DMS 273 (cell line): ENCODE results near the gene IGFL4.
A peak's percentile ranks its signal among the peaks of the same experiment; 100 is the strongest.

ENCODE experiments used
- DNase-seq: peaks from one replicate; lab custom pipeline; 2025; ENCODE audit not compliant: unreplicated experiment; lab: John Stamatoyannopoulos, UW

IGFL4 gene

DNA sequence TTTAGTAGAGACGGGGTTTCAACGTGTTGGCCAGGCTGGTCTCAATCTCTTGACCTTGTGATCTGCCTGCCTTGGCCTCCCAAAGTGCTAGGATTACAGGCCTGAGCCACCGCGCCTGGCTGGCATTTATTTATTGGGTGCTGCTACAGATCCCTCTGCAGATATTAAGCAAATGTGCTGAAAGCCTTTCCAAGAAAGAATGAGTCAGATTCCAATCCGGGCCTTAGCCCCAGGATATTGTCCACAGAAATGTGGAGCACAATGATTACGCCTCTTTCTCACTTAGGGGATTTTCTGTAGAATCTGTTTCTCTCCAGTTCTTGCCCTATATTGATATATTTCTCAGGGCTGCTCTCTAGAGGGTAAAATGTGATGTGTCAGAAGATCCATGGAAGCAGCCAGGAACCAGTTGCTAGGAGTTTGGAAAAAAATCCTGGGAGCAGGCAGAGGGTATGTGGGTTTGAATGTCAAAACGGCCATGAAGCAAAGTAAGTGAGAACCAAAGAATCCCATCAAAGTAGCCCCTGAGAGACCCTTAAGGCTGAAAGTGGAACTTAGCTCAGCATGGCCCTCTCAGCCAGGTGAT lies 24.8 kb upstream of the IGFL4 start:
- no peak for DNase-seq

DNA sequence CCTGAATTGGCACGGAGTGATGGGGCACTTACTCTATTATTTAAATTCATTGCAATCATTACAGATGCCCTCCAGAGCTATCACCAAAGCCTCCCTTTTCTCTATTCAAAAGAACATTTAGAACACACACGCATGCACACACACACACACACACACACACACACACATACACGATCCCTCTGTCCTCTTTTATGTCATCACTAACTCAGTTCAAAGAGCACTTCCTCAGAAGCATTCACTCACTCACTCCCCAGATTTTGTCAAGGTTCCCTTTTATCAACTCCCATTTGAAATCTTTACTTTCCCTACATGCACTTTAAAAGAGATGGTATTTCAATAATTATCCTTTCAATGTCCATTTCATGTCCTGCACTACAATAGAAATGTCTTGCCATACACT lies 22.4 kb upstream of the IGFL4 start:
- no peak for DNase-seq

DNA sequence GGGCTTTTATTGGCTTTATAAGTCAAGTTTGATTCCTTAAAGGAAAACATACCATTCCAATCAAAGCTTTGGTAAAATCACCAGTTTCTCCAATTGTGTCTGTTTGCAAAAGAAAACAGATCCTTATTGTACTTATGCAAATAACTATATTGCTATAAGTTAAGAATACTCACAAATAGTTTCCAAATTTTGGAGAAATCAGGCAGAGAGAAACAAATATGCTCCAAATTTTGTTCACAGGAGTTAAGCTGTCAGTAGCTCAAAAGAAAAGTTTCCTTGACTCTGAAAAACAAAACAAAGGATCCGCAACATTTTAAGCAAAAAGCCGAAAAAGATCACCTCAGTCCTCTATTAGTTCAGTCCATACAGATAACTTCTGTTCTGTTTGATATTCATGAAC lies 19.2 kb upstream of the IGFL4 start:
- no peak for DNase-seq

DNA sequence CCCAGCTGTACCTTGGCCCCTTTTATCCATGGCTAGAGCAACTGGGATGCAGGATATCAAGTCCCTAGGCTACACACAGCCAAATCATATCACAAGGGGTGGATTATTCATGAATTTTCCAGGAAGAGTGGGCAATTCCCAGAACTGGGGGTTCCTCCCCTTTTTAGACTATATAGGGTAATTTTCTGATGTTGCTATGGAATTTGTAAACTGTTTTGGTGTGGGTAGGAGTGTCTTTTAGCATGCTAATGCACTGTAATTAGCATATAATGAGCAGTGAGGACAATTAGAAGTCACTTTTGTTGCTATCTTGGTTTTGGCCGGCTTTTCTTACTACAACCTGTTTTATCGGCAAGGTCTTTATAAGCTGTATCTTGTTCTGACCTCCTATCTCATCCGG lies 18.0 kb upstream of the IGFL4 start:
- no peak for DNase-seq

DNA sequence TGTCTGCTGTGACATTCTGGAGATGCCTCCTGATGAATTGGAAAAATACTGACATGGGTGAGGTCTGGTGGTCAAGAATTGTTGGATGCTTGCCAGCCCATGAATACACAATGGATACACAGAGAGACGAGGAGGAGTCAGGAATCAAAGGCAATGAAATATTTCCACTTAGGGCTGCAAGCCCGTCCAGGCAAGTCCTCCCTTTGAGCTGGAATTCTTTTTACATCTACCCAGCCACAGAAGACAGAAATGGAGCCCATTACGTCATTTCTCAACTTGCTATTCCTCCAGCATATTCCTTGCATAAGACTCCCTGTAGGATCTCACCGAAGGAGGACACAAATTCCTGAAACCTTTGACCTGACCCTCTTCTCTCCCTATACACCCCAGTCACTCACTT lies 15.7 kb upstream of the IGFL4 start:
- no peak for DNase-seq

DNA sequence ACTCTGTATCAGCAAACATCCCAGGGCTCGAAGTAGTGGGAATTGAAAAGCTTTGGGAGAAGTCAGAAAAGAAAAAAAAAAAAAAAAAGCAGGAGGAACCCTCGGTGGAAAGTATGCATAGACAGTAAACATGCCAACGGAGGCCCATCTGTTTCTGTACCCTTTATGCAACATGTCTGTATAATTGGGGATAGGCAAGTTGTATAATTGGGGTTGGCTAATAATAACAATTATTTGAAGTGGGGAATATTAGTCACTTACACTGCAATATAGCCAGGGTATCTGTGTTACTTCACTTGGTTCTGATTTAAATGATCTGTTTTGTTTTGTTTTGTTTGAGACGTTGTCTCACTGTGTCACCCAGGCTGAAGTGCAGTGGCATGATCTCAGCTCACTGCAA lies 12.1 kb upstream of the IGFL4 start:
- DNase-seq, result peak; percentile 26

DNA sequence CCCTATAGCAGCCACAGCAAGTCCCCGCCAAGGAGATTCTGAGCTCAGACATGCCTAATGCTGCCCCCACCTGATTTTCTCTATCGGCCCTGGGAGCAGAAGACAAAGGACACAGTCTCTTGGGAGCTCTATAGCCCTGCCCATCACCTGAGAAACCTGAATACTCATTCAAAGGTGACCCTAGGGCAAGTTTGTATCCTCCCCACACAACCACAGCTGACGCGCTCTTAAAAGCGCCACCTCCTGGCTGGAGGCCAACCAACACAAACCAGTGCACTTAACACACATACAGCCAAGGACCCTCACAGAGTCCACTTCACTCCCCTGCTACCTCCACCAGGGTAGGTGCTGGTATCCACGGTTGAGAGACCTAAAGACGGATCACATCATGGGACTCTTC lies 8.8 kb upstream of the IGFL4 start:
- DNase-seq, result peak; percentile 10

DNA sequence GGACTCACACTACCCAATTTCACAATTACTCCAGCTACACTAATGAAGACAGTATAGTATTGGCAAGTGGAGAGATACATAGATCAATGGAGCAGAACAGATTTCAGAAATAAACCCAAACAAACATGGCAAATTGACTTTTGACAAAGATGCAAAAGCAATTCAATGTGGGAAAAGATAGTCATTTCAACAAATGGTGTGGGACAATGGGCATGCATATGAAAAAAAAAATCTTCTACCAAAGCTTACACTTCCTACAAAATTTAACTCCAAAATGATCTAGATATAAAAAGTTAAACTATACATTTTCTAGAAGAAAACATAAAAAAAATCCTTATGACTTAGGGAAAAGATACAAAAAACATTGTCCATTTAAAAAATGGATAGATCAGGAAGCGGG lies 2.7 kb upstream of the IGFL4 start:
- no peak for DNase-seq

DNA sequence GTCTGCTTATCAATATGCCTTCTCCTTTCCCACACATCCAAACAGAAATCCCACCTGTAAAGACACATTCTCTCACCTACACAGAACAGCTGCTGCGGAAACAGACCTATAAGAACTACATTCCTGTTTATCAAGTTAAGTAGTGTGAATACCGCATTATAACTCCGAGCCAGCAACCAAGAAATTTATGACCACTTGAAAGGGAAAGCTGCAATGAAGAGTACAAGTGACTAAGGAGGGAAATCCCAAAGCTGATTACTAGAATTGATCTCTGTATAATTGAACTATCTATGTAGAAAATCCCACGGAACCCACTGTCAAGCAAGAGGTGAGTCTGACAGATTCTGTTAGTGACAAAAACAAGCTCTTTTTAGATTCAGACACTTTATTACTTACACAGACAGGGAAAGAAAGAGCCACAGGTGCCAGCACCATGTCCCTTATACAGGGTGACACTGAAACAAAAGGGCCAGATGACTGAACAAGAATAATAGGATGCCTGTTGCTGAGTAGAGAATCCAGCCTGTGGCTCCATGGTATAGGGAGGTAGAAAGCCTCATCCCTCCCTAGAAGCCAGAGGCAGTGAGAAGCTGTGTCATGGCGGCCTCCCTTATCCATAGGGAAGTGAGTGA lies 1.6 kb upstream of the IGFL4 start:
- DNase-seq, result no peak

DNA sequence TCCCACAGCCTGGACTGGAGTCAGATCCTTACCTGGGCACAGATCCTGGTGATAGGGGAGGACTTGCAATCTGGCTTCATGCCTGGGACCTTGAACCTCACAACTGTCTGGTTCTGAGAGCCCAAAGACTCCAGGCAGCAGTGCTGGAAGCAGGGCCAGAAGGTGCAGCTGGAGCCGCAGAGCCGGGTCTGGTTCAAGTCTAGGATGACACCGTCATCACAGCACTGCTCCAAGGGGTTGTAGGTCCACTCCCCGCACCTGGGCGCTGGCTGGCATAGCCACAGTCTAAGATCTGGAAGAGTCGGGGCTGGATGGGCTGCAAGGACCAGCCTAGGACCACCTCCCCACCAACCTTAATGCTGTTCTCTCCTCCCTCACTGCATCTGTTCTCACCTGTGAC lies 677 bp downstream of the IGFL4 start:
- no peak for DNase-seq

DNA sequence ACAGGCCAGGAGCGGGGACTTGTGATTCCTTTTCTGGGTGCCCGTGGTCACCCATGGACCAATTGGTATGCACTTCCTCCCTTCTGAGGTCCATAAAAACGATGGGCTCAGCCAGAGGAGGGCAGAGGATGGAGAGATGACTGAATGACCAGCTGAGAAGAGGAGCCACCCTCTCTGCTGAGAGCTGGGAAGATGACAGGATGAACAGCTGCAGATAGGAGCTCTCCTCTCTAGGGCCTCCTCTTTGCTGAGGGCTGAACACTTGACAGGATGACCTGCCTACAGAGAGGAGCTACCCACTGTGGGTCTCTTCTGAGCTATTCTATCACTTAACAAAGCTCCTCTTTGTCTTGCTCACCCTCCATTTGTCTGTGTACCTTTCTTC lies 4.1 kb downstream of the IGFL4 start:
- no peak for DNase-seq

DNA sequence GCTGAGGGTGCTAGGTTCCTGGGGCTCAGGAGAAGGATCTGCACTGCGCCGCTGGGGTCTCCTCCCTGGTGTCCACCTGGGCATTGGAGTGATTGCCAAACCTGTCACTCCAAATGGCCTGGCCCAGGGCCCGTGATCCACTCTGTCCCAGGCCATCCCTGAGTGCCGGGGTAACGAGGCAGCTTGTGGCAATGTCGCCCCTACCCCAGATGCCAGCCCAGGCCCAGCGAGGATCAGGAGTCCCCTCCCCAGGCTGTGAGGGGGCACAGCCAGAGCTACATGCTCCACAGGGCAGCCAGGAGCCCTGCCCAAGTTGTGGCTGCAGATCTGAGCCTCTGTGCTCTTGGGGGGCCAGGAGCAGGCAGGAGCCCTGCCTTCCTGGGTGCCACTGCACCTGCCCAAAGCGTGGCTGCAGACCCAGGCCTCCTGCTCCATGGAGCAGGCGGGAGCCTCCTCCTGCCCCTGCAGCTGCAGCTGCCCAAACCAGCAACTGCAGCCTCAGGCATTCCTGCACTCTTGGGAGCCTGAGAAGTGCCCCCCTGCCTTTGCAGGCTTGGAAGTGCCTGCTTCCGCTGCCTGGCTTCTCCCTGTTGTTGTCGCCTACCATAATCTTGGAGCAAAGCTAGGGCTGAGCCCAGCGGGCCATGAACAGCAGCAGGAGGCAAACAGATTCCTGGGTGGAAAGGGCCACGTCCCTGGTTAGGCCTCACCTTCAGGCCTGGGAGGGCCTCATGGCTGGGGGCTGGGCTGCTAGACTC lies 4.6 kb downstream of the IGFL4 start:
- no peak for DNase-seq

DNA sequence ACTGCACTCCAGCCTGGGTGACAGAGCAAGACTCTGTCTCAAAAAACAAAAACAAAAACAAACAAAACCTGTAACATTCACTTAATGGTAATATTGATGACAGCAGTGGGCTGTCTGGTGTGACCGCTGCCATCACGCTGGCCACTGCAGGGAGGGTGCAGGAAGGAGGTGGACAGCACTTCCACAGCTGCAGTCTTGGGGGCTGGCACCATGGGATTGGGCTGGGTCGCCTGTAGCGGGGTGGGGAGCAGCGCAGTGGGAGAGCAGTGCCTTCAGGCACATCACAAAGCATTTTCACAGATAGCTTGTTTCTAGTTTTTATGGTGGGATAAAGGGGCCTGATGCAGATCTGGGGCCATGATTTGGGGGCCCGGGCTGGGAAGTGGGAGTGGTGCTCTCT lies 5.3 kb downstream of the IGFL4 start:
- DNase-seq, result no peak

DNA sequence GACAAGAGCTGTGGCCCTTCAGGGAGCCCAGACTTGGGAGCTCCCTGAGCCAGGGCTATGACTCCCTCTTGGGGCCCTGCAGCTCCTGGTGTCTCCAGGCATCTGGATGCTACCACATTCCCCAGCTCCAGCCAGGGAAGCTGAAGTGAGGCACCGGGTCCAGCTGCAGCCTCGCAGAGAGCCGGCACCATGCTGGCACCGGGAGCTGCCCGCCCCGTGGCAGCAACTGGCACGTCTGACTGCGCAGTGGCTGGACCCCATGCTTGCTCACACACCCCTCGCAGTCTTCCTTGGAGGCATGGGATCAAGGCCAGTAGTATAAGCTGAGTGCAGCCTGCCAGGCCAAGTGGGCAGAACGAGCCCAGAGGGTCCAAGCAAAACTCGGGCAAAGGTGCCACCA lies 7.4 kb downstream of the IGFL4 start:
- no peak for DNase-seq

DNA sequence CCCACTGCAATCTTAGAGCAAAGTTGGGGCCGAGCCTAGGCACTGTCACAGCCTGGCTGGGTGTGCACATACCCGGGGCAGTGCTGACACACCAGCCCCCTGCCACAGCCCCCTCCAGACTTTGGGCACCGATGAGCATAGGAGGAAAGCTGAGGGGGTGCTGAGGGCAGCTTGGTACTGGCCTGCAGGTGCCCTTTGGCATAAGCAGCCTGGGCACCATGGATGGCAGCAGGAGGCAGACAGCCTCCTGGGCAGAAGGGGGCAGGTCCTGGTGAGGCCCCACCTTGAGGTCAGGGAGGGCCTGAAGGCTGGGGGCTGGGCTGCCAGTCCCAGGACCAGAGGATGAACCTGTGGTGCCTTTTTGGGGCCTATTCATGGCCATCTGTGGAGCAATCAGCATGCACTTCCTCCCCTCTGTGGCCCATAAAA lies 8.2 kb downstream of the IGFL4 start:
- DNase-seq, result no peak

DNA sequence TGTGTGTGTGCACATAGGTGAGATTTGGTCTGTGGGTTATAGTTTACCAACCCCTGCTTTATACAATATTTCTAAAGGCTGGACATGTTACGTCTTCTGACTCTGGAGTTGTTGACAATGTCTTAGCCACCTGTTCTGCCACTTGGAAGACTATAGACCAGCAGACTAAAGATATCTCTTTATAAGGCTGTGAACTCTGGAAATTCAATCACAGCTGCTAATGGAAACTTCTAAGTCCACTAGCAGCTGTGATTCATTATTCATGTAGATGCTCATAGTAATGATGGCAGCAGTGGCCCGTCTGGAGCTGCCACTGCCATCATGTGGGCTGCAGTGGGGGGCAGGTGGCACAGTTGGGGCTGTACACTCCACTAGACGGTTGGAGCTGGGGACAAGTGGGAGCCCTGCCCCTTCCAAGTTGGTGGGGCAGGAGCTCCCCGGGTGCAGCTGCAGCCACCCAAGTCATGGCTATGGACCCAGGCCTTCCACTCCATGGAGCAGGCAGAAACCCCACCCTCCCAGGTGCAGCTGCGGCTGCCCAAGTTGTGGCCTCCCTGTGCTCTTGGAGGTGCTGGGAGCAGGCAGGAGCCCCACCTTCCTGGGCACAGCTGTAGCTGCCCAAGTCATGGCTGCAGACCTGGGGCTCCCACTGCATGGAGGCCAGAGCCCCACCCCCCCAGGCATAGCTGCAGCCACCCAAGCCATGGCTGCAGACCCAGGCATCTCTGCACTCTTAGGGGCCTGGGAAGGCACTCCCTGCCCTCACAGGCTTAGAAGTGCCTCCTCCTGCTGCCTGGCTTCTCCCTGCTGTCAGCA lies 8.8 kb downstream of the IGFL4 start:
- DNase-seq, result peak; percentile 40

DNA sequence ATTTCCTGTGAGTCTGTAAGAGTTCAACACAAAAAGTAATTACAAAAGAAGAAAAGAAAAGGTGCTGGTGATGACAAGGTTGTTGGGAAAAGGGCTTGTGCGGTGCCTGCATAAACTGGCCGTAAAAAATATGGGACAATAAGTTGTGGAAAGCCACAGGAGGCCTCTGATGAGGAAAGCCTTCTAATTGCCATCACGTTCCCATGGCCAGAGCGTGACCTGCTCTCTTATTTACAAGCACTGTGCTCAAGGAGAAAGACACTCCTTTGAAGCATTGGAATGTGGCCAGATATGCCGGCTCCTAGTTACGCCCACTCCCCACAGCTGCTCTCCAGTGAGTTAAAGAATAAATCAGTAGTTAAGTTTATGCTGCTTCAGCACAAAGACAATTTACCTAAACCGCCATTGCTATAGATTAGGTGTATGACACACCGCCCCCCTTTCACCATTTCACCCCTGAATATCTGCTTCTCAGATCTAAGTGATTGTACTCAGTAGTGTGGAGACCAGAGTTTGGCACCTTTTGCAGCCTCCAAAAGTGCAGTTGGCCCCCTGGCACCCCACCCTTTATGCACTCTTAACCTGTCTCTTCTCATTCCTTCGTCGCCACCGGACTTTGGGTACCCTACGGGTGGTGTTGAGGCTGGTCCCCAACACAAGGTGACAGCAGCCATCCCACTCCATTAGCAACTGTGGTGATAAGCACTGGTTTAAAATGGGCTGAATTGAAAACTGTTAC lies 9.8 kb downstream of the IGFL4 start:
- DNase-seq, result peak; percentile 53

DNA sequence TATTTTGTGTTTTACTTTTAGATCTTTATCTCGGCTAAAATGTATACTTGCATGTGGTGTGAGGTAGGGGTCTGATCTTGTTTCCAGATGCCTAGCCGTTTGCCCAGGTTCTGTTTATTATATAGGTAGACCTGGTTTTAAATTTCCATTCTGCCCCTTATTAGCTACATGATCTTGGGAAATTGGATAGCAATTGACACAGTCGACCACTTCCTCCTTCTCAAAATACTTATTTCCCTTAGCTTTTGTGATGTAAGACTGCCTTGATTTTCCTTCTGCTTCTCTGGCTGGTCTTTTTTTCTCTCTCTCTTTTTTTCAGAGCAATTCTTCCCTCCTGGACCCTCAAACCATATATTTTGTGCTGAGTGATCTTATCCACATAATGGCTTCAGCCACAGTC lies 15.0 kb downstream of the IGFL4 start:
- no peak for DNase-seq

DNA sequence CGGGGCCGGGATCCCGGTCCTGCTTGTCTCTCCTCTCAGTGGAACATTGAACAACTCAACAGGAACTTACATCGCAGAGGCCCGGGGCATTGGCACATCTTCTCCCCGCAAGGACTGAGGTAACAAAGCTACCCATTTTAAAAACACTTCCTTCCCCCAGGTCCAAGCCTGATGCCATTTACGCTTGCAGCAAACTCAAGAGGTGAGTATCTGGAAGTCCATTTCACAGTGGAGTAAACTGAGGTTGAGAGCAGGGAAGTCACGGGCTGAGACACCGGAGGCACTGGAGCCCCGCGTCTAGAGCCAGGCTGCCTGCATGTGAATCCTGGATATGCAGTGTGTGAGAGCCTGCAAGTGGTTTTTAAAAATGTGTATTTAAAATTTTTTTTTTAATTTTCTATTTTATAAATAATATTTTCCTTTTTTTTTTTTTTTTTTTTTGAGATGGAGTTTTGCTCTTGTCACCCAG lies 17.5 kb downstream of the IGFL4 start:
- DNase-seq, result no peak

DNA sequence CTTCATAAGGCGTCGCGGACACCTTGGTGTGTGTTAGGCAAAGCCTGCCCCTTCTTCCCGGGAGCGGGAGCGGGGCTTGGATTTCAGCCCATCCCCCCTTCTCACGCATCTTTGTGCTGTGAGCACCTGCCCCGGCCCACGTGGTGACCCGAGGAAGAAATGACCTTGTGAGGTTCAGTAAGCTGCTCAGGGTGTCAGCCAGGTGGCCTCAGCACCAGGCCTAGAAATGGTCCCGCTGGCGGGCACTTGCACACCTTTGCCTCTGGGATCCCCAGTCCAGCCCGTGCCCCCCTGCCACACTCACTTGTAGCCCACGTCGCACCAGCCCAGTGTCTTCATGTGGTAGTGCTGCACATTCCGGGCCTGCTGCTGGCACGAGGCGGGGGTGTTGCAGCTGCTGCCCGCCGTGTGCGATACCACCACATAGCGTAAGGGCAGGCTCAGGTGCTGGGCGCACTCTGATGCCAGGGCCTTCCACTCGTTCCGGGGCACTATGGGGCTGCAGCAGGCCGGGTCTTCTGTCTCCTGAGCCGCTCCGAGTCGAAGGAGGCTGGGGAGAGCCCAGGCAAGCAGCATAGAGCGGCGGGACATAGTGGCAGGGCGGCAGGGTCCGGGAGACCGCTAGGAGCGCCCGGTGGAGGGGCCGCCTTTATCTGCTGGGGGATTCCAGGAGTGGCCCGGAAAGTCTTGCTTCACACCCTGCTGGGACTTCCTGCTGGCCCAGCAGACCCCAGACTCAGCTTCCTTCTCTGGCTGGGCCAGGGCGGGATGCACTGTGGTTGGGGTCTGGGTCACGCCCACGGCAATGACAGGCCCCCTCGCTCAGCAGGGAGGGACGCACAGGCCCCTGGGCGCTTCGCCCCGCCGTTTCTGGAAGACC lies 18.1 kb downstream of the IGFL4 start, which contains the start of gene PGLYRP1:
PGLYRP1 (minus strand) TSS at position 623 of the 880 bp plus-strand sequence; CDS start at position 591, 32 bp downstream.
- DNase-seq, result no peak
